ENCODE data around the gene ACTR8. TPM values are rescaled to one million over a fixed set of nuclear protein-coding genes. Genes with fewer than 3 reads are reported as not detected.

Gene ACTR8
- total and polyA plus RNA-seq, 2 of the 13 experiments (the other 11 are each of a cell fraction or from before 2014, with no cell fraction given), result 15.5 to 29.0 TPM

DNA sequence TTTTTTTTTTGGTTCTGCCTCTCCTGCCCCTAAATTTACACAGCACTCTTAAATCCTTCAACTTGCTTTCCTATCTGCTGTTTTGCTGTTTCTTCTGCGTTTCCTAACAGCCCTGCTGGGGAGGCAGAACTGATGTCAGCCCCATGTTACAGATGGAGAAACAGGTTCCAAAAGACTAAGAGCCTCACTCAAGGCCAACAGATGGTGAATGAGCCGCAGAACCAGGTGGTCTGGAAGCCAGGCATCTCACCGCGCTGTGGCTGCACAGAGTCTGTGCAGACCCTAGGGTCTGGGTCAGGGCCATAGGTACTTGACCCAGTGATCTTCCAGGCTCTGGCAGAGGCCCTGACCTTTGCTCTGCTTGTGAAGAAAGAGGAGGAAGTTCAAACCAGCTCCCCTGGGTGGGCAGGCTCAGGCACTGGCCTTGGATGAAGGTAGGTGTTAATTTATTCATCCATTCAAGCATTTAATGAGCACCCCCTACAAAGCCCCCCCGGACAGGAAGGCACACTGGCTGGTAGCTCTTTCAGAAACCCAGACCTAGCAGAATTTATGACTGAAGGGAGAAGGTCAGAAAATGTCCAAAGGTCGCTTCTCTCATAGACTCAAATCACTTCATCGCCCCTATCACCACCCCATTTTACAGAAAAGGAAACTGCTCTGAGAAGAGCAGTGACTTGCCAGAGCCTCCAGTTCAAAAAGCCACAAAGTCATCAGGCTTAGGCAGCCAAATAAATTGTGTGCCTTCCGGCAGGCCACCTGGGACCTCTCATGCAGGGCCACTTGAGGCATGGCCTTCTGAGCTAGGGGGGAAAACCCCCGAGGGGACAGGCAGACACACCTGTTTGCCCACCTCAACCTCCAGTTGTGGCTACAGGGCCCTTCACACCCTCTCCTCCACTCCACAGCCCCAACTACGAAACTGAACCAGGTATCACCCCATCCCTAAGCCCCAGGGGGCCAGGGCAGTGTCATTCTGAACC, 38.5 kb downstream of the ACTR8 start (continued):
- TF ChIP-seq ZSCAN30 (CRISPR knock-in tag; IDR thresholded peaks at IDR 0.05) (no peak), MEF2D (CRISPR knock-in tag; IDR thresholded peaks at IDR 0.05) (peak; percentile 45), ZNF256 (CRISPR knock-in tag; conservative IDR thresholded peaks at IDR 0.05) (no peak), JDP2 (CRISPR knock-in tag; IDR thresholded peaks at IDR 0.05; ENCODE audit: borderline replicate concordance) (no peak), ZNF296 (CRISPR knock-in tag; conservative IDR thresholded peaks at IDR 0.05) (no peak), CAMTA2 (CRISPR knock-in tag; IDR thresholded peaks at IDR 0.05; ENCODE audit: borderline replicate concordance) (no peak), ELF4 (CRISPR knock-in tag; IDR thresholded peaks at IDR 0.05; ENCODE audit: borderline replicate concordance) (no peak), RARA (CRISPR knock-in tag; IDR thresholded peaks at IDR 0.05) (peak; percentile 88), ZSCAN22 (CRISPR knock-in tag; IDR thresholded peaks at IDR 0.05) (no peak), ZMYM2 (CRISPR knock-in tag; IDR thresholded peaks at IDR 0.05) (no peak), ZNF432 (CRISPR knock-in tag; IDR thresholded peaks at IDR 0.05; ENCODE audit: borderline replicate concordance) (no peak), MIER3 (CRISPR knock-in tag; IDR thresholded peaks at IDR 0.05; ENCODE audit: borderline replicate concordance) (0 out of 2 replicates have a peak, but pooled peaks have one; percentile 14), MAFK (conservative IDR thresholded peaks at IDR 0.05 in 1 of 2, IDR thresholded peaks at IDR 0.05 in 1 of 2; ENCODE audit: low read length in 2 of 2) (no peak), NR2C2 (CRISPR knock-in tag; IDR thresholded peaks at IDR 0.05; ENCODE audit: borderline replicate concordance) (peak; percentile 92), NCOA1 (CRISPR knock-in tag; IDR thresholded peaks at IDR 0.05) (no peak), IKZF1 (IDR thresholded peaks at IDR 0.05) (no peak), ZNF20 (CRISPR knock-in tag; IDR thresholded peaks at IDR 0.05) (no peak), PCBP2 (optimal IDR thresholded peaks at IDR 0.05; ENCODE audit: low read depth, low read length, poor library complexity, severe bottlenecking) (no peak), TCF7 (IDR thresholded peaks at IDR 0.05; ENCODE audit: low read depth) (peak; percentile 13; the same call in 1 of the 2 replicates)
- TF ChIP-seq, protein P1, sequence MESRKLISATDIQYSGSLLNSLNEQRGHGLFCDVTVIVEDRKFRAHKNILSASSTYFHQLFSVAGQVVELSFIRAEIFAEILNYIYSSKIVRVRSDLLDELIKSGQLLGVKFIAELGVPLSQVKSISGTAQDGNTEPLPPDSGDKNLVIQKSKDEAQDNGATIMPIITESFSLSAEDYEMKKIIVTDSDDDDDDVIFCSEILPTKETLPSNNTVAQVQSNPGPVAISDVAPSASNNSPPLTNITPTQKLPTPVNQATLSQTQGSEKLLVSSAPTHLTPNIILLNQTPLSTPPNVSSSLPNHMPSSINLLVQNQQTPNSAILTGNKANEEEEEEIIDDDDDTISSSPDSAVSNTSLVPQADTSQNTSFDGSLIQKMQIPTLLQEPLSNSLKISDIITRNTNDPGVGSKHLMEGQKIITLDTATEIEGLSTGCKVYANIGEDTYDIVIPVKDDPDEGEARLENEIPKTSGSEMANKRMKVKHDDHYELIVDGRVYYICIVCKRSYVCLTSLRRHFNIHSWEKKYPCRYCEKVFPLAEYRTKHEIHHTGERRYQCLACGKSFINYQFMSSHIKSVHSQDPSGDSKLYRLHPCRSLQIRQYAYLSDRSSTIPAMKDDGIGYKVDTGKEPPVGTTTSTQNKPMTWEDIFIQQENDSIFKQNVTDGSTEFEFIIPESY (CRISPR knock-in tag; IDR thresholded peaks at IDR 0.05), result no peak
- TF ChIP-seq, protein P2, sequence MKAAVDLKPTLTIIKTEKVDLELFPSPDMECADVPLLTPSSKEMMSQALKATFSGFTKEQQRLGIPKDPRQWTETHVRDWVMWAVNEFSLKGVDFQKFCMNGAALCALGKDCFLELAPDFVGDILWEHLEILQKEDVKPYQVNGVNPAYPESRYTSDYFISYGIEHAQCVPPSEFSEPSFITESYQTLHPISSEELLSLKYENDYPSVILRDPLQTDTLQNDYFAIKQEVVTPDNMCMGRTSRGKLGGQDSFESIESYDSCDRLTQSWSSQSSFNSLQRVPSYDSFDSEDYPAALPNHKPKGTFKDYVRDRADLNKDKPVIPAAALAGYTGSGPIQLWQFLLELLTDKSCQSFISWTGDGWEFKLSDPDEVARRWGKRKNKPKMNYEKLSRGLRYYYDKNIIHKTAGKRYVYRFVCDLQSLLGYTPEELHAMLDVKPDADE (CRISPR knock-in tag; IDR thresholded peaks at IDR 0.05), result no peak

Measured in HepG2 (cell line).